ENCODE measurements around the gene MYH15. TPM values are rescaled to one million over a fixed set of nuclear protein-coding genes. Genes with fewer than 3 reads are reported as not detected.

The MYH15 gene
- total RNA-seq, 2 experiments from 2014 or later, result 0.46 to 0.57 TPM

GRCh38 chr3:108518895-108519294, 8.5 kb upstream of the MYH15 start:
- H3K4me2 ChIP-seq (ENCODE audit: low read length), result no peak overlapping the region
- H3K9me3 ChIP-seq (ENCODE audit: low read length), result no peaks in the 10 kb centered on the region
- no peak overlapping the region for H2AFZ ChIP-seq (ENCODE audit: low read length)
- H3K79me2 ChIP-seq (ENCODE audit: insufficient read depth, low read depth, low read length), result no peaks in the 10 kb centered on the region
- ChIA-PET CTCF (ENCODE audit: unreplicated experiment) (no interaction called here), POLR2A (no interaction called here)
- no peaks in the 10 kb centered on the region for H3K4me1 ChIP-seq (ENCODE audit: insufficient read depth, low read length, poor library complexity, severe bottlenecking)
- DNase-seq (ENCODE audit: low spot score), result no peak
- intact Hi-C loops (cut with micrococcal nuclease; ENCODE audit: unreplicated experiment), result no loop called here
- H3K36me3 ChIP-seq (ENCODE audit: insufficient read depth, low read length), result no peaks in the 10 kb centered on the region
- no peaks in the 10 kb centered on the region for H4K20me1 ChIP-seq (ENCODE audit: insufficient read depth, low read length)
- H3K4me3 ChIP-seq (ENCODE audit: low read depth, low read length, poor library complexity, severe bottlenecking), result no peak overlapping the region
- no TSS peak for BruUV-seq (replicated peaks)
- no peak overlapping the region for H3K27ac ChIP-seq (ENCODE audit: low read depth, low read length, poor library complexity, severe bottlenecking)
- no peaks in the 10 kb centered on the region for H3K9me2 ChIP-seq (ENCODE audit: insufficient read depth, low read length)
- TF ChIP-seq EZH2phosphoT487 (IDR thresholded peaks at IDR 0.05; ENCODE audit: borderline replicate concordance, low read depth, low read length) (no peak), CTCF (conservative IDR thresholded peaks at IDR 0.05; ENCODE audit: low read length) (no peak)

- no TSS peak for BruUV-seq (replicated peaks)
- Histone ChIP-seq H3K9me2 (ENCODE audit: insufficient read depth, low read length) (no peaks in the 10 kb centered on the region), H4K20me1 (ENCODE audit: insufficient read depth, low read length) (no peaks in the 10 kb centered on the region), H3K79me2 (ENCODE audit: insufficient read depth, low read depth, low read length) (no peaks in the 10 kb centered on the region), H2AFZ (ENCODE audit: low read length) (no peak overlapping the region), H3K27ac (ENCODE audit: low read depth, low read length, poor library complexity, severe bottlenecking) (no peak overlapping the region), H3K9me3 (ENCODE audit: low read length) (no peaks in the 10 kb centered on the region), H3K4me2 (ENCODE audit: low read length) (no peak overlapping the region), H3K4me3 (ENCODE audit: low read depth, low read length, poor library complexity, severe bottlenecking) (no peak overlapping the region), H3K4me1 (ENCODE audit: insufficient read depth, low read length, poor library complexity, severe bottlenecking) (no peaks in the 10 kb centered on the region), H3K36me3 (ENCODE audit: insufficient read depth, low read length) (no peaks in the 10 kb centered on the region)
- ChIA-PET POLR2A (no interaction called here), CTCF (ENCODE audit: unreplicated experiment) (no interaction called here)
- no peak for DNase-seq (ENCODE audit: low spot score)
- TF ChIP-seq EZH2phosphoT487 (IDR thresholded peaks at IDR 0.05; ENCODE audit: borderline replicate concordance, low read depth, low read length) (no peak), CTCF (conservative IDR thresholded peaks at IDR 0.05; ENCODE audit: low read length) (no peak)
- intact Hi-C loops (cut with micrococcal nuclease; ENCODE audit: unreplicated experiment), result no loop called here
Measured at GRCh38 chr3:108516881-108517280, 6.5 kb upstream of the MYH15 start.

- Histone ChIP-seq H4K20me1 (ENCODE audit: insufficient read depth, low read length) (no peaks in the 10 kb centered on the region), H3K79me2 (ENCODE audit: insufficient read depth, low read depth, low read length) (no peaks in the 10 kb centered on the region), H3K36me3 (ENCODE audit: insufficient read depth, low read length) (no peaks in the 10 kb centered on the region), H2AFZ (ENCODE audit: low read length) (no peak overlapping the region), H3K4me1 (ENCODE audit: insufficient read depth, low read length, poor library complexity, severe bottlenecking) (no peaks in the 10 kb centered on the region), H3K9me2 (ENCODE audit: insufficient read depth, low read length) (no peaks in the 10 kb centered on the region), H3K4me3 (ENCODE audit: low read depth, low read length, poor library complexity, severe bottlenecking) (no peak overlapping the region), H3K27ac (ENCODE audit: low read depth, low read length, poor library complexity, severe bottlenecking) (no peak overlapping the region), H3K4me2 (ENCODE audit: low read length) (no peak overlapping the region), H3K9me3 (ENCODE audit: low read length) (no peaks in the 10 kb centered on the region)
- intact Hi-C loops (cut with micrococcal nuclease; ENCODE audit: unreplicated experiment), result no loop called here
- ChIA-PET CTCF (ENCODE audit: unreplicated experiment) (no interaction called here), POLR2A (interaction anchor here (0.5 to 1.0 kb wide), 2 partner anchors 12 to 306 kb away, joined by 3 to 4 read pairs; no protein-coding TSS in a partner anchor)
- DNase-seq (ENCODE audit: low spot score), result no peak
- TF ChIP-seq EZH2phosphoT487 (IDR thresholded peaks at IDR 0.05; ENCODE audit: borderline replicate concordance, low read depth, low read length), result no peak
- BruUV-seq (replicated peaks), result no TSS peak
Measured at GRCh38 chr3:108513961-108514360, 3.6 kb upstream of the MYH15 start.

All from OCI-LY7 (cell line).